Brain pericyte (primary cell): ENCODE data around the gene RPS6KA3.
"Not testable (repeated sequence)": the region's sequence is repeated elsewhere in the genome, so short reads cannot be mapped to it uniquely, and the experiment has no call there.

ENCODE experiments used
- DNase-seq: peaks from one replicate; pipeline ENCODE4 v3.0.0-alpha.2; 2012; ENCODE audit warnings: low read depth, low spot score

Gene RPS6KA3

GRCh38 chrX:20224814-20225487, 41.8 kb downstream of the RPS6KA3 start:
- DNase-seq: no peak

GRCh38 chrX:20221902-20222301, 44.8 kb downstream of the RPS6KA3 start:
- DNase-seq: no peak

GRCh38 chrX:20218836-20219505, 47.7 kb downstream of the RPS6KA3 start:
- DNase-seq: no peak

GRCh38 chrX:20217906-20218305, 48.8 kb downstream of the RPS6KA3 start:
- DNase-seq: no peak

GRCh38 chrX:20217271-20217670, 49.4 kb downstream of the RPS6KA3 start:
- no peak for DNase-seq

- no peak for DNase-seq
These were observed 51.1 kb downstream of the RPS6KA3 start for GRCh38 chrX:20215565-20215964.

GRCh38 chrX:20212486-20213089, 54.1 kb downstream of the RPS6KA3 start:
- DNase-seq: no peak

- no peak for DNase-seq
These were observed 55.4 kb downstream of the RPS6KA3 start for GRCh38 chrX:20211261-20211786.

- DNase-seq: no peak
These were observed 60.6 kb downstream of the RPS6KA3 start for GRCh38 chrX:20205927-20206708.

GRCh38 chrX:20204351-20204750, 62.4 kb downstream of the RPS6KA3 start:
- no peak for DNase-seq

- no peak for DNase-seq
These were observed 69.0 kb downstream of the RPS6KA3 start for GRCh38 chrX:20197641-20198210.

GRCh38 chrX:20189171-20189570, 77.5 kb downstream of the RPS6KA3 start:
- no peak for DNase-seq

- DNase-seq: no peak
These were observed 84.9 kb downstream of the RPS6KA3 start for GRCh38 chrX:20181598-20182329.

- DNase-seq: no peak
These were observed 89.6 kb downstream of the RPS6KA3 start for GRCh38 chrX:20177093-20177492.

- no peak for DNase-seq
These were observed 92.9 kb downstream of the RPS6KA3 start for GRCh38 chrX:20173856-20174255.

- no peak for DNase-seq
These were observed 93.4 kb downstream of the RPS6KA3 start for GRCh38 chrX:20173313-20173712.

GRCh38 chrX:20171887-20172286, 94.8 kb downstream of the RPS6KA3 start:
- DNase-seq: no peak

- DNase-seq: not testable (repeated sequence)
These were observed 104.2 kb downstream of the RPS6KA3 start for GRCh38 chrX:20162516-20162915.

GRCh38 chrX:20159797-20160385, 106.8 kb downstream of the RPS6KA3 start:
- no peak for DNase-seq

GRCh38 chrX:20151689-20152088, 115.0 kb downstream of the RPS6KA3 start:
- DNase-seq: no peak

- no peak for DNase-seq
These were observed 117.4 kb downstream of the RPS6KA3 start for GRCh38 chrX:20149326-20149725.
